Body of pancreas (tissue), 4 donors: Measurements from ENCODE around the gene CASKIN2. TPM values are rescaled to one million over a fixed set of nuclear protein-coding genes. Genes with fewer than 3 reads are reported as not detected.
"Not testable (repeated sequence)": the region's sequence is repeated elsewhere in the genome, so short reads cannot be mapped to it uniquely, and the experiment has no call there.

Experiments
- ATAC-seq: fragments of 150-250 bp; one replicate; pipeline ENCODE4 v1.9.1; 2016
- DNase-seq, 4 donors: peaks; one replicate each; pipeline ENCODE4 v3.0.0-alpha.2; 2019
- H3K27ac ChIP-seq, 4 donors: fragments of 200-600 bp; sonication (generic); 1 replicate in 3 of 4; 2 replicates in 1 of 4; pipeline versions ENCODE4 v1.5.1 to v1.6.1; 2016 to 2019; ENCODE audit warnings: mild to moderate bottlenecking in 1 of 4, mixed read lengths in 1 of 4, moderate library complexity in 1 of 4
- H3K27me3 ChIP-seq, 2 donors: fragments of 200-600 bp; sonication (generic); one replicate each; pipeline ENCODE4 v1.6.0; 2016; ENCODE audit warnings: mild to moderate bottlenecking in 1 of 2
- H3K36me3 ChIP-seq, 2 donors: fragments of 200-600 bp; sonication (generic); replicated peaks in 1 of 2; 2 replicates each; pipeline ENCODE4 v1.5.1; 2016; ENCODE audit warnings: low read depth in 2 of 2; ENCODE audit not compliant: insufficient read depth in 1 of 2
- H3K4me1 ChIP-seq: fragments of 200-600 bp; sonication (generic); one replicate; pipeline ENCODE4 v1.6.0; 2016
- H3K4me3 ChIP-seq, 2 donors: fragments of 200-600 bp; sonication (generic); 1 replicate in 1 of 2; 2 replicates in 1 of 2; pipeline ENCODE4 v1.5.1; 2016 to 2019
- H3K9me3 ChIP-seq, 3 donors: fragments of 200-600 bp; sonication (generic); 1 replicate in 2 of 3; 2 replicates in 1 of 3; pipeline ENCODE4 v1.5.1; 2016
- CTCF ChIP-seq, 7 experiments: fragments of 450-650 bp in 4 of 7; fragments of 200-600 bp in 3 of 7; sonication (generic) in 3 of 7; IDR thresholded peaks; one replicate each; pipeline ENCODE4 v1.5.1; 2016 to 2019; ENCODE audit warnings: antibody characterized with exemption in 7 of 7
- POLR2A ChIP-seq, 3 donors: fragments of 450-650 bp; IDR thresholded peaks; one replicate each; pipeline ENCODE4 v1.6.1; 2016; ENCODE audit warnings: antibody characterized with exemption in 3 of 3, mild to moderate bottlenecking in 2 of 3
- WGBS, 2 donors: methylation state at CpG; one replicate each; pipeline ENCODE4 v1.1.5; 2017; 5-methylcytosine and 5-hydroxymethylcytosine counted together
- intact Hi-C: fragments of 100-400 bp; cut with DNase I; formaldehyde crosslinking; loops from one replicate; pipeline ENCODE4 v1.15.1; 2023
- total RNA-seq, 2 donors: library from RNA; depleted of rRNA; stranded (reverse); fragments of >200 nt; gene quantifications; one replicate each; pipeline ENCODE4 v1.1.0, GENCODE V29; 2016

CASKIN2 gene
- total RNA-seq, 2 donors from 2014 or later: 9.1 to 16.2 TPM

GRCh38 chr17:75480281-75480680 is 35.1 kb downstream of the CASKIN2 start:
- H3K27ac ChIP-seq: no peak overlapping the region

GRCh38 chr17:75478508-75478907 is 36.8 kb downstream of the CASKIN2 start:
- no peak for DNase-seq
- WGBS, 2 donors: 82 to 85% methylated on average over 7 of the region's 7 CpGs
- ATAC-seq: no peak
- intact Hi-C loops: no loop called here
- Histone ChIP-seq H3K27ac (no peak overlapping the region), H3K36me3 (no peaks in the 10 kb centered on the region), H3K4me1 (peaks cover 8% of the 10 kb centered on the region), H3K4me3 (no peak overlapping the region), H3K9me3 (no peaks in the 10 kb centered on the region), H3K27me3 (no peaks in the 10 kb centered on the region)
- TF ChIP-seq POLR2A (IDR thresholded peaks at IDR 0.05): no peak
- no peak for TF ChIP-seq CTCF (IDR thresholded peaks at IDR 0.05)

More at GRCh38 chr17:75480281-75480680, 35.1 kb downstream of the CASKIN2 start:
- H3K9me3 ChIP-seq: no peaks in the 10 kb centered on the region
- peaks cover 8% of the 10 kb centered on the region for H3K4me1 ChIP-seq
- no peaks in the 10 kb centered on the region for H3K27me3 ChIP-seq
- intact Hi-C loops: loop anchor here (10.0 kb wide), 1 partner anchor 55 kb away; no protein-coding TSS in a partner anchor
- H3K4me3 ChIP-seq: no peak overlapping the region
- no peaks in the 10 kb centered on the region for H3K36me3 ChIP-seq
- TF ChIP-seq CTCF (IDR thresholded peaks at IDR 0.05): no peak
- no peak for TF ChIP-seq POLR2A (IDR thresholded peaks at IDR 0.05)
- WGBS, 2 donors: 90% methylated on average over 2 to 6 of the region's 6 CpGs
- ATAC-seq (no peak), DNase-seq (no peak)

GRCh38 chr17:75477490-75477862 is 37.9 kb downstream of the CASKIN2 start:
- H3K4me3 ChIP-seq, DNase-seq, ATAC-seq, H3K4me1 ChIP-seq, H3K9me3 ChIP-seq, H3K27ac ChIP-seq, H3K27me3 ChIP-seq, H3K36me3 ChIP-seq, intact Hi-C loops: not testable (repeated sequence)
- WGBS, 2 donors: 76 to 82% methylated on average over 8 to 11 of the region's 11 CpGs

GRCh38 chr17:75476752-75477489 is 38.4 kb downstream of the CASKIN2 start:
- intact Hi-C loops: no loop called here
- TF ChIP-seq CTCF (IDR thresholded peaks at IDR 0.05) (no peak), POLR2A (IDR thresholded peaks at IDR 0.05) (no peak)
- WGBS, 2 donors: 75 to 78% methylated on average over 10 to 11 of the region's 11 CpGs
- DNase-seq: no peak
- no peaks in the 10 kb centered on the region for H3K9me3 ChIP-seq
- H3K27ac ChIP-seq: no peak overlapping the region
- no peaks in the 10 kb centered on the region for H3K27me3 ChIP-seq
- no peak for ATAC-seq
- peaks cover 0 to 3% of the 10 kb centered on the region in 2 donors for H3K36me3 ChIP-seq
- H3K4me1 ChIP-seq: peaks cover 8% of the 10 kb centered on the region
- no peak overlapping the region for H3K4me3 ChIP-seq

GRCh38 chr17:75476271-75476671 is 39.1 kb downstream of the CASKIN2 start:
- intact Hi-C loops: no loop called here
- Histone ChIP-seq H3K9me3 (no peaks in the 10 kb centered on the region), H3K27me3 (no peaks in the 10 kb centered on the region), H3K4me3 (no peak overlapping the region), H3K36me3 (peaks cover 0 to 3% of the 10 kb centered on the region in 2 donors), H3K27ac (peak overlapping the region in 1 of 4 donors; percentile 13), H3K4me1 (peaks cover 8% of the 10 kb centered on the region)
- TF ChIP-seq CTCF (IDR thresholded peaks at IDR 0.05) (no peak), POLR2A (IDR thresholded peaks at IDR 0.05) (no peak)
- ATAC-seq (no peak), DNase-seq (no peak)
- 59 to 84% methylated on average over 8 of the region's 8 CpGs for WGBS, 2 donors
